T-helper 2 cell treated with Interferon-gamma antibody and Interleukin-4, amounts not matched to agents 100 ng/mL and 5 ng/mL, for 36 hours (primary cell): ENCODE measurements around the gene MANEAL. TPM values are rescaled to one million over a fixed set of nuclear protein-coding genes. Genes with fewer than 3 reads are reported as not detected.

ENCODE experiments used
- intact Hi-C: fragments of 100-400 bp; cut with micrococcal nuclease; formaldehyde crosslinking; loops from one replicate; pipeline ENCODE4 v1.15.1; 2023
- total RNA-seq: library from RNA; stranded (reverse); gene quantifications from 2 replicates; pipeline ENCODE4 v1.2.3, GENCODE V29; 2022

The MANEAL gene
- total RNA-seq, 1 donor from 2014 or later, result 1.9 TPM

DNA sequence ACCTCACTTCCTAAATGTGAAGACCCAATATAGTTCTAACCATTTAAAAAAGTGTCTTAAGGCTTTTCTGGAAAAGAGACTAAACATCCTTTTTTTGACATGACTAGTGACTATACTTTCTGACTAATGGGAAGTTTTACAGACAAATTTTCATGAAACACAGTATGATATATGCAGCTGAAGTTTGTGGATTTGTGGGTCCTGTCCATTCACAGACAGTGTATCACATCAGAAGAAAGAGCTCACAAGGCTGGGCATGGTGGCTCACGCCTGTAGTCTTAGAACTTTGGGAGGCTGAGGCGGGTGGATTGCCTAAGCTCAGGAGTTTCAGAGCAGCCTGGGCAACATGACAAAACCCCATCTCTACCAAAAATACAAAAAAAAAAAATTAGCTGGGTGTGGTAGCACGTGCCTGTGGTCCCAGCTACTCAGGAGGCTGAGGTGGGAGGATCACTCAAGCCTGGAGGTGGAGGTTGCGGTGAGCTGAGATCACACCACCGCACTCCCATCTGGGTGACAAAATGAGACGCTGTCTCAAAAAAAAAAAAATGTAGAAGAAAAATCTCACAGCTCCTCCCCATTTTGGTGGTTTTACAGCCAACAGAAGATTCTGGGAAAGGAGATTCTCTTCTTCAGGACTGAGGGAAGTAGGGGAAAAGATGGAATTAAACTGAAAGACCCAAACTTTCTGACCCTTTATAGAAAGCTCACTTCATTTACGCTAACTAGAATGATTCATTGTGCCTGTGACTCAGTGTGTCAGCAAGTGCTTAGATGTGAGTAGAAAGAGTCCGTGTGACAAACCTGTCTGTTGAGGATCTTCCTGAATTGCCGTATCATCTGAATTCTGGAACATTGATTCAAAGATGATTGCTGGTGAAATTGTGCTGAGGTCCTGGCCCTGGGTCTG, 29.5 kb downstream of the MANEAL start:
- intact Hi-C loops, result no loop called here

DNA sequence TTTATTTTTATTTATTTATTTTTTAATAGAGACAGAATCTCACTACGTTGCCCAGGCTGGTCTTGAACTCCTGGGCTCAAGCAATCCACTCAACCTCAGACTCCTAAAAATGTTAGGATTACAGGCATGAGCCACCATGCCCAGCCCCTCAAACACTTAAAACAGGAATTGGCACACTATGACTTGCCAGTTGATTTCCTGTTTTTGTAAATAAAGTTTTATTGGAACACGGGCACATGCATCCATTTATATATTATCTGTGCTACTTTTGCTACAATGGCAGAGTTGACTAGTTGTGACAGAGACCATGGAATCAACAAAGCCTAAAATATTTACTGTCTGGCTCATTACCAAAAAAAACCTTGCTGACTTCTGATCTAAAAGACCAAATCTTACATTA, 30.4 kb downstream of the MANEAL start:
- intact Hi-C loops, result no loop called here

DNA sequence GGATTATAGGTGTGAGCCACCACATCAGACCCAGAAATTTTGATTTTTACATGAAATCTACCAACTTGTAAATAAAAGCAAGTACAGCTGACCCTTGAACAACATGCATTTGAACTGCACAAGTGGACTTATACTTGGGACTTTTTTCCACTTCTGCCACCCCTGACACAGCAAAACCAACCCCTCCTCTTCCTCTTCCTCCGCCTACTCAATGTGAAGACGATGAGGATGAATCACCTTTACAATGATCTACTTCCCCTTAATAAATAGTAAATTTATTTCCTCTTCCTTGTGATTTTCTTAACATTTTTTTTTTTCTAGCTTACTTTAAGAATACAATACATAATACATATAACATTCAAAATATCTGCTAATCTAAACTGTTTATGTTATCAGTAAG, 31.9 kb downstream of the MANEAL start:
- intact Hi-C loops, result no loop called here

DNA sequence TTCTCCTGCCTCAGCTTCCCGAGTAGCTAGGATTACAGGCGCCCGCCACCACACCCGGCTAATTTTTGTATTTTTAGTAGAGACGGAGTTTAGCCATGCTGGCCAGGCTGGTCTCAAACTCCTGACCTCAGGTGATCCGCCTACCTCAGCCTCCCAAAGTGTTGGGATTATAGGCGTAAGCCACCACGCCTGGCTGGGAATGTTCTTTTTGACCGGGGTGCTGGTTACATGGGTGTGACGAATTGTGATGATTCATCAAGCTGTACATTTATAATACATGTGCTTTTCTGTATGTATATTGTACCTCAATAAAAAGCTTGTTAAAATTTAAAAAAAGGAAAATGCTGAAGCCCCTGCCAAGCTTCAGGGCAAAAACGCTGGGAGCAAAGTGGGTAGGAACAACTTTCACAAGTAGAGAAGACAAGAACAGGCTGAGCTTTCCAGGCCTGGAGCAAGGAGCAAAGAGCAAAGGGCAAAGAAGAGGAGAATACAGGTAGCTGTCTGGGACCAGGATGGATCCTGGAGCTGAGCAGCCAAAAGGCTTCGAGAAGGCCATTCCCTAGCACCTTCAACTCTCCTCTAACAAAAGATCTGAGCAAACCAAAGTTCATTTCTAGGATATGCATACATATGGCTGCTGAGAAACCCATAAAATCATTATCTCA, 34.9 kb downstream of the MANEAL start:
- intact Hi-C loops, result no loop called here

DNA sequence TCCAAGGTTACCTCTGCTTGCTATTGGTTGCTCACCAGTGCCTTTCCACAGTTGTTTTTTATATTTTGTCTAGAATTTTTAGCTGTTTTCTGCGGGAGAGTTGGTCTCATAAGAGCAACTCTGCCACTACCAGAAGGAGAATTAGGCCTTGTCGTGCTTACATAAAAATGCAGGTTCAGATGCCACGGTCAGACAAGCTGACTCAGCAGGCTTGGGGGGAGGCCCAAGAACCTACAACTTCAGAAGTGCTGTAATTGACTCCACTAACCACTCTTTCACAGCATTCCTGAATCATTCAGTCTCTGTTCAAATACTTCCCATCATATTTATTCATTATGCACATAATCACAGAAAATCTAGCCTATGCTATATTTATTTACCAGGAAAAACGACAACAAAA, 37.5 kb downstream of the MANEAL start:
- intact Hi-C loops, result no loop called here

DNA sequence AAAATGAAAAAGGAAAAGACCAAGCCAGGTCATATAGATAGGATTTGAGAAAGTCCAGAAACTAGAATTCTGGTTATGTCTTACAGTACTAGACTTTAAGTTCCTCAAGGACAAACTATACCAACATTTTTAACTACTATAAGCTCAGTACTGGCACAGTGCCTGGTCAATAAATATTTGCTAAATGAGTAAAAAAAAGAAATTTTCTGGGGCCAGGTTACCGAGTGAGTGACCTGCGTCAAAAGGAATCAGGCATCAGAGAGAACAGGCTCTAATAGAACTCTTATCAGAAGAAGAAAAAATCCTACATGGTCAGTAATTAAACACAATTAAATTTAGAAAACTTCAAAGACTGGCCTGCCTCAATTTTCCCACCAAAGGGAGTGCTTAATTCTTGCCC, 38.2 kb downstream of the MANEAL start:
- intact Hi-C loops, result no loop called here

DNA sequence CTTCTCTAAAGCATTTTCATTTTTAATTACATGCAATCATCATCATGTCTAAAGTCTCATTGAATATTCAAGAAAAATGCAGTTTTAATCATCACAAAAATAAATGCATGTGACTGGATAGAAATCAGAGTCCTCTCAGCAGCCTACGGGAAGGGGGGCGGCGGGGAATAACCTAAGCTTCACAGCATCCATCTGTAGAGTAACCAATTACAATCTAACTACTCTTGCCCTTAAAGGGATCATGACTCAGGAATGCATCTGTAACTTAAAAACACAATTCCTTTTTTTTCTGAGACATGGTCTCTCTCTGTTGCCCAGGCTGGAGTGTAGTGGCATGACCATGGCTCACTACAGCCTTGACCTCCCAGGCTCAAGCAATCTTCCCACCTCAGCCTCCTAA, 43.1 kb downstream of the MANEAL start:
- intact Hi-C loops, result no loop called here

DNA sequence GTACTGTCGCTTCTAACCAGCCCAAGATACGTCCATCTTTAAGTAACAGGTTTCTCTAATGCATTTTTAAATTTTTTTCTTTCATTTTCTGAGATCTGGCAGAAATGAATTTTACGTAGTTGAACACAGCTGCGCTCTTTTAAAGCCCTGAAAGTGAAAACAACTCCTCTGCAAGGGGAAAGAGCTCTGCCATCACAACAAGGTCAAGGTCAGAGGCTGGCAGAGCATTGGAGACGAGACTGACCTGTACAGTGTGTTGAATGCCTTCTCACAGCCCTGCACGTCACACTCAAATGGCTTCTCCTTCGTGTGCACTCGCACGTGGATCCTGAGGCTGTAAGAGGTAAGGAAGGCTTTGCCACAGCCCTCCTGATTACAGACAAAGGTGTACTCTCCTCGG, 46.0 kb downstream of the MANEAL start:
- intact Hi-C loops, result no loop called here

DNA sequence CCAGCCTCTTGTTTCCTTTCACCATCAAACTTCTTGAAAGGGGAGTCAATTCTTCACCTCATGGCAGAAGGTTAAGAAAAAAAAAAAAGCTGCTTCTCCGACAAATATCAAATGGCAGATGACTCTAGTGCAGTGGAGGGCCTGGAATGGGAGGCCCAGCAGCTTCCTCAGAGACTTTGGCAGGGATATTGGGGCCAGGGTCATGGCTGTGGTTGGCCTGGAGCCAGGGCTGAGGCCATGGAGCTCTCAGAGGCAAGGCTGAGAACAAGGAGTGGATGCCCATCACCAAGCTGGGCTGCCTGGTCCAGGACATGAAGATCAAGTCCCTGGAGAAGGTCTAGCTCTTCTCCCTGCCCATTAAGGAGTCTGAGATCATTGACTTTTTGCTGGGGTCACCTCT, 47.1 kb downstream of the MANEAL start:
- intact Hi-C loops, result no loop called here

DNA sequence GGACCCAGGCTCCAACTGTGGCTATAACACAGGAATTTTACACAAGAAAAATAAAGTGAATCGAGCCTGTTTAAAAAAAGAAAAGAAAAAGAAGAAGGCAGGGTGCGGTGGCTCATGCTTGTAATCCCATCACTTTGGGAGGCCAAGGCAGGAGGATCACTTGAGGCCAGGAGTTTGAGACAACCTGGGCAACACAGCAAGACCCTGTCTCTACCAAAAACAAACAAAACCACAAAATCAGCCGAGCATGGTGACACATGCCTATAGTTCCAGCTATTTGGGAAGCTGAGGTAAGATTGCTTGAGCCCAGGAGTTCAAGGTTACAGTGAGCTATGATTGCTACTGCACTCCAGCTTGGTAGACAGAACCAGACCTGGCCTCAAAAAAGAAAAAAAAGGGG, 48.0 kb downstream of the MANEAL start:
- intact Hi-C loops, result no loop called here

DNA sequence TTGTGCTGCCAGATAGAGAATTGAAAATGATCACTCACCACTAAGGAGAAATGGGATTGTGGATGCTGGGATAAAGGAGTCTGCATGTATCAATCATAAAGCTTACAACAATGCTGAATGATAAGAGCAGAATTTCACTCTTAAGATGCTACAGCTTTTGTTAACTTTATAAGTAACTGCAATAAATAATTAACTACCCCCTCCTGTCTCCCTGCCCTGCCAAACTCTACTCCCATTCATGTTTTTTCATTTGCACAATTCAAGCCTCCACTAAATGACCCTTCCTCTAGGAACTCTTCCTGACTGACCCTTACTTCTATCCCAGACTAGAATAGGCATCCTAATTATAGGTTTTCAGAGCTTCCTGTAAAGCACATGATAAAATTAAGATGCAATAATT, 50.9 kb downstream of the MANEAL start:
- intact Hi-C loops, result no loop called here

DNA sequence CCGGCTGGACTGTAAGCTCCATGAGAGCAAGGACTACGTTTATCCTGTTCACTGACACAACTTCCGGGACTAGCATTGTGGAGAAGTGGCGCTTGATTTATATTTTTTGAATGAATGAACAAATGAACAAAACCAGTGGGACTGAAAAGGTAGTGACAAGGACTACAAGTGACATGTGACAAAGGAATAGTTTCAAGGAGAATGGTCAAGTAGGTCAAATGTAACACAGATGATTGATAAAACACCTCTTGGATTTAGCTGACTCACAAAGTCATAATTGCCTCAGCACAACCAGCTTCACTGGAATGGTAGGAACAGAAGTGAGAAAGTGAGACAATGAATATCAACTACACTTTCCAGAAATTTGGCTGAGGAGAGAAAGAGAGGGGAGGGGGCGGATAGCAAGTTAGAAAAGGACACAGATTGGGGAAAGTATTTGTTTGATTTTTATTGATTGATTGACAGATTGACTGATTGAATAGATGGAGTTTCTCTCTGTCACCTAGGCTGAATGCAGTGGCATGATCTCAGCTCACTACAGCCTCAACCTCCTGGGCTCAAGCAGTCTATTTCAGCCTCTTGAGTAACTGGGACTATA, 51.5 kb downstream of the MANEAL start:
- intact Hi-C loops, result no loop called here

DNA sequence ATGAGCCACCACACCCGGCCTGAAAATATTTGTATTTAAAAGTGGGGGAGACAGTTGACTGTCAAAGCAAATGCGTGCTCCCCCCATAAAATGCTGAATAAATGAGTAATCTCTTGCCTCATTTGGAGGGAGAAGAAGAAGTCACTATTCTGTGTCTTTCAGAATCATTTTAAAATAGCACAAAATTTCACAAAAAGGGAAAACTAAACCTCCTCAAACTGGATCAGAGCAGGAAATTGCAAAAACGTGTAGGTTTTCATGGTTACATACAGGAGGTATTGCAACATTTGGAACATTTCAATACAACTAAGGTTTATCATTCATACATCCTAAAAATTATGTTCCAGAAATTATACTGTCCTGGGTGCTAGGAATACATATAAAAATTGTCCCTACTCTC, 52.1 kb downstream of the MANEAL start:
- intact Hi-C loops, result no loop called here

DNA sequence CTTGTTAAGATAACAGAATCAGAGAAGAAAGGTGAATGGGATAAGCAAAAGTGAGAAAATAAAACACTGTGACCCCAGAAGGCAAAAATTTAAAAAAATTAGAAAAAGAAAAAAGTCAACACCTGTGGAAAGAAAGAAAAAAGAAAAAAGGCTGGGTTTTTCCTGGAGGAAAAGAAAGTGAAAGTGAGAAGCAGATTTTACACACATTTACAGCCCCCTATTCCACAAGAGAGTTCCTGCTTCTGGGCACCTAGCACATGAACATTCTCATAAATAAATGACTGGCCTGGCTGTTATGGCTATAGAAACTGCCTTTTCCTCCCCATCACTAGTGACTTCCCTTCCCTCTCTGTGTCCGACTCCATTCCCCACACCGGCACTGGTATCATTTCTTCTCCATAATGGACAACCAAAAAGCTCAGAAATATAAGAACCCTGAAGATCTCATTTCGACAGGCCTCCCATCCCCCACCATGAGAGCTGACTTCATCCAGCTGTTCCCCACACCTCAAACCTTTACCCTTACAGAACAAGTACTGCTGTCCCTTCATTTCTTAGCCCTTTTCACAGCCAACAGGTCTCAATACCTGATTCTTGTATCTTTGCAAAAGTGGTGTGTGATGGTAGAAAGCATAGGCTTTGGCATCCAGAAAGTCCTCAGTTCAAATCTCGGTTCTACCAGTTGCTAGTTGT, 53.1 kb downstream of the MANEAL start:
- intact Hi-C loops, result no loop called here

DNA sequence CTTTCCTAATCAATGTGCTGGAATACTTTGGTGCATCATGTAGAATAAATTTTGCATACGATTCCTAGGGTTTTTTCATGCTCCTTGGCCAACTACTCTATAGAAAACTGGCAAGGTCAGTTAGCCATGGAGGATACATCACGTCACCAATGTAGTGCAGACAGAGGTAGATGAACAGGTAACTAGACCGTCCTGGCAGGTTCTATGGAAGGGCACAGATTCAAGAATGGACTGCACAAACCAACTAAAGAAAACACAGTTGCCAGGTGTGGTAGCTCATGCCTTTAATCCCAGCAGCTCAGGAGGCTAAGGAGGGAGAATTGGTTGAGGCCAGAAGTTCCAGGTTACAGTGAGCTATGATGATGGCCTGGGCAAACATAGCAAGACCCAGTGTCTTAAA, 55.8 kb downstream of the MANEAL start:
- intact Hi-C loops, result no loop called here

DNA sequence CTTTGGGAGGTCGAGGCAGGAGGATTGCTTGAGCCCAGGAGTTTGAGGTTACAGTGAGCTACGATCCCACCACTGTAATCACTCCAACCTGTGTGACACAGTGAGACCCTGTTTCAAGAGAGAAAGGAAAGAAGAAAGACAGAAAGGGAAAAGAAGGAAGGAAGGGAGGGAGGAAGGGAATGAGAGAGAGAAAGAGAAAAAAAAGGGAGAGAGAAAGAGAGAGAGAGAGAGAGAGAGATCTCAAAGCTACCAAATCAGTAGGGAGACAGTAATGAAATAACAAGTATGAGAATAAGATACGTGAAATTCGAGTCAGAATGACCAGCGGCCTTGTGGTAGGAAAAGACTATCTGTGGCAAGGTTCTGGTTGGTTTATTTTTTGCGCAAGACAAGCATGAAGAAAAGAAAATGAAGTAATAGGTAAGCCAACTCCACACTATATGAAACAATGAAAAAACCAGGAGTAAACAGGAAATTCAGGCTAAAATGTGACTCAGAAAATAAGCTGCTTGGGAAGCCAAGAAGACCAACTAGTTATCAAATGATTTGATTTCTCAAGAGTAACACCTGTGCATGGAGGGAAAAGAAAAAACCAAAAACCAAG, 56.8 kb downstream of the MANEAL start:
- intact Hi-C loops, result no loop called here

Other genes with a start within 250 kb of the MANEAL start
- 27.9 and 31.5 TPM in 2 replicates for gene SNIP1, start 239.6 kb upstream of the MANEAL start, total RNA-seq
- 0.09 and 0.32 TPM in 2 replicates for gene DNALI1, start 236.9 kb upstream of the MANEAL start, total RNA-seq
- gene GNL2, start 197.9 kb upstream of the MANEAL start, total RNA-seq, result 68.9 TPM in 2 replicates
- gene RSPO1, start 159.0 kb upstream of the MANEAL start, total RNA-seq, result not detected in 2 replicates
- 64.9 and 66.4 TPM in 2 replicates for gene CDCA8, start 101.3 kb upstream of the MANEAL start, total RNA-seq
- 0.07 TPM in 1 of 2 replicates, not detected in the other for gene EPHA10, start 28.7 kb upstream of the MANEAL start, total RNA-seq
- 18.9 and 21.2 TPM in 2 replicates for gene C1orf122, start 13.9 kb downstream of the MANEAL start, total RNA-seq
- 22.7 and 23.4 TPM in 2 replicates for gene YRDC, start 14.4 kb downstream of the MANEAL start, total RNA-seq
- gene MTF1, start 65.7 kb downstream of the MANEAL start, total RNA-seq, result 23.7 and 29.1 TPM in 2 replicates
- 28.8 and 32.8 TPM in 2 replicates for gene INPP5B, start 153.2 kb downstream of the MANEAL start, total RNA-seq
- 98.8 and 99.2 TPM in 2 replicates for gene SF3A3, start 196.2 kb downstream of the MANEAL start, total RNA-seq
- 14.7 and 16.3 TPM in 2 replicates for gene FHL3, start 211.7 kb downstream of the MANEAL start, total RNA-seq
- gene UTP11, start 218.9 kb downstream of the MANEAL start, total RNA-seq, result 47.0 and 48.4 TPM in 2 replicates